ENCODE data around the gene SERF1A.
"Not testable (repeated sequence)": the region's sequence is repeated elsewhere in the genome, so short reads cannot be mapped to it uniquely, and the experiment has no call there.

DNA sequence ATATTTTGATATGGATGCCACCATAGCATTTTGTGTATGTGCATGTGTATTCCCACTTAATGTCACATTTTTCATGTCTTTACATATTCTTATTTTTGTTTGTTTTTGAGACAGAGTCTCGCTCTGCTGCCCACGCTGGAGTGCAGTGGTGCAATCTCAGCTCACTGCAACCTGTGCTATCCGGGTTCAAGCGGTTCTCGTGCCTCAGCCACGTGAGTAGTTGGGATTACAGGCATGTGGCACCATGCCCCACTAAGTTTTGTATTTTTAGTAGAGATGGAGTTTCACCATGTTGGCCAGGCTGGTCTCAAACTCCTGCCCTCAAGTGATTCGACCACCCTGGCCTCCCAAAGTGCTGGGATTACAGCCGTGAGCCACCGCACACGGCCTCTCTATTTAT lies 52.6 kb downstream of the SERF1A start:
- not testable (repeated sequence) for TF ChIP-seq POLR2A (IDR thresholded peaks at IDR 0.05)
- TF ChIP-seq, protein P1, sequence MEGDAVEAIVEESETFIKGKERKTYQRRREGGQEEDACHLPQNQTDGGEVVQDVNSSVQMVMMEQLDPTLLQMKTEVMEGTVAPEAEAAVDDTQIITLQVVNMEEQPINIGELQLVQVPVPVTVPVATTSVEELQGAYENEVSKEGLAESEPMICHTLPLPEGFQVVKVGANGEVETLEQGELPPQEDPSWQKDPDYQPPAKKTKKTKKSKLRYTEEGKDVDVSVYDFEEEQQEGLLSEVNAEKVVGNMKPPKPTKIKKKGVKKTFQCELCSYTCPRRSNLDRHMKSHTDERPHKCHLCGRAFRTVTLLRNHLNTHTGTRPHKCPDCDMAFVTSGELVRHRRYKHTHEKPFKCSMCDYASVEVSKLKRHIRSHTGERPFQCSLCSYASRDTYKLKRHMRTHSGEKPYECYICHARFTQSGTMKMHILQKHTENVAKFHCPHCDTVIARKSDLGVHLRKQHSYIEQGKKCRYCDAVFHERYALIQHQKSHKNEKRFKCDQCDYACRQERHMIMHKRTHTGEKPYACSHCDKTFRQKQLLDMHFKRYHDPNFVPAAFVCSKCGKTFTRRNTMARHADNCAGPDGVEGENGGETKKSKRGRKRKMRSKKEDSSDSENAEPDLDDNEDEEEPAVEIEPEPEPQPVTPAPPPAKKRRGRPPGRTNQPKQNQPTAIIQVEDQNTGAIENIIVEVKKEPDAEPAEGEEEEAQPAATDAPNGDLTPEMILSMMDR (IDR thresholded peaks at IDR 0.05): not testable (repeated sequence)

All from lower leg skin (tissue), 3 donors.